Activated CD8-positive, alpha-beta T cell treated with anti-CD3 and anti-CD28 coated beads, Interleukin-2, amount 10 ng/mL, durations not matched to agents 7 days and 5 days (primary cell): ENCODE results near the gene THSD7A. TPM values are rescaled to one million over a fixed set of nuclear protein-coding genes. Genes with fewer than 3 reads are reported as not detected.

Source experiments
- ATAC-seq: fragments of 150-1000 bp; cut with Tn5 transposase; one replicate; pipeline ENCODE4 v1.10.0; 2021; ENCODE audit warnings: moderate library complexity
- CTCF ChIA-PET: fragments of 350-600 bp; sonication (Branson Sonifier 250); formaldehyde crosslinking; loops from one replicate; lab custom pipeline; 2021; ENCODE audit warnings: antibody characterized with exemption; lab: Charles Lee
- POLR2A ChIA-PET: fragments of 350-600 bp; sonication (Branson Sonifier 250); formaldehyde crosslinking; loops from one replicate; lab custom pipeline; 2021; ENCODE audit warnings: antibody characterized with exemption; lab: Charles Lee
- DNase-seq: peaks from one replicate; pipeline ENCODE4 v3.0.0-alpha.2; 2020
- H3K27ac Mint-ChIP-seq: one replicate; pipeline ENCODE4 v1.8.0; 2021; ENCODE audit warnings: mild to moderate bottlenecking, mixed read lengths
- H3K27me3 Mint-ChIP-seq: one replicate; pipeline ENCODE4 v1.8.0; 2021; ENCODE audit warnings: low read depth, mixed read lengths
- H3K36me3 Mint-ChIP-seq: one replicate; pipeline ENCODE4 v1.8.0; 2021; ENCODE audit warnings: low read depth, mixed read lengths
- H3K4me1 Mint-ChIP-seq: one replicate; pipeline ENCODE4 v1.8.0; 2021; ENCODE audit warnings: low read depth, mixed read lengths
- H3K4me3 Mint-ChIP-seq: one replicate; pipeline ENCODE4 v1.8.0; 2021; ENCODE audit warnings: mild to moderate bottlenecking, mixed read lengths
- H3K9me3 Mint-ChIP-seq: one replicate; pipeline ENCODE4 v1.8.0; 2022; ENCODE audit warnings: mixed read lengths; ENCODE audit not compliant: insufficient read depth
- total RNA-seq, 2 experiments: library from RNA; stranded (reverse); gene quantifications; one replicate each; pipeline ENCODE4 v1.2.3, GENCODE V29; 2021

THSD7A gene
- total RNA-seq, 2 experiments from 2014 or later = not detected

GRCh38 chr7:11767148-11767547 lies 64.8 kb downstream of the THSD7A start:
- ChIA-PET POLR2A (no interaction called here), CTCF (no interaction called here)

GRCh38 chr7:11760372-11760771 lies 71.6 kb downstream of the THSD7A start:
- no peaks in the 10 kb centered on the region for H3K36me3 Mint-ChIP-seq
- DNase-seq (no peak), ATAC-seq (no peak)
- POLR2A ChIA-PET = no interaction called here
- no peak overlapping the region for H3K4me3 Mint-ChIP-seq
- no peaks in the 10 kb centered on the region for H3K27me3 Mint-ChIP-seq
- no peaks in the 10 kb centered on the region for H3K4me1 Mint-ChIP-seq
- CTCF ChIA-PET = interaction anchor here (1.0 kb wide), 1 partner anchor 16 kb away, joined by 3 read pairs; no protein-coding TSS in a partner anchor
- H3K9me3 Mint-ChIP-seq = no peaks in the 10 kb centered on the region
- H3K27ac Mint-ChIP-seq = no peak overlapping the region

More at GRCh38 chr7:11767148-11767547, 64.8 kb downstream of the THSD7A start:
- Mint-ChIP-seq H3K27me3 (no peaks in the 10 kb centered on the region), H3K36me3 (no peaks in the 10 kb centered on the region), H3K27ac (no peak overlapping the region), H3K9me3 (no peaks in the 10 kb centered on the region), H3K4me1 (no peaks in the 10 kb centered on the region), H3K4me3 (no peak overlapping the region)
- DNase-seq (no peak), ATAC-seq (no peak)

- ATAC-seq (no peak), DNase-seq (no peak)
- no peaks in the 10 kb centered on the region for H3K4me1 Mint-ChIP-seq
- no peaks in the 10 kb centered on the region for H3K9me3 Mint-ChIP-seq
- ChIA-PET CTCF (no interaction called here), POLR2A (interaction anchor here (0.5 kb wide), 1 partner anchor 37 kb away, joined by 3 read pairs; no protein-coding TSS in a partner anchor)
- no peaks in the 10 kb centered on the region for H3K27me3 Mint-ChIP-seq
- H3K4me3 Mint-ChIP-seq = no peak overlapping the region
- H3K36me3 Mint-ChIP-seq = no peaks in the 10 kb centered on the region
- no peak overlapping the region for H3K27ac Mint-ChIP-seq
Observed at GRCh38 chr7:11758627-11759111, 73.3 kb downstream of the THSD7A start.

GRCh38 chr7:11757153-11757552 lies 74.8 kb downstream of the THSD7A start:
- ChIA-PET CTCF (no interaction called here), POLR2A (no interaction called here)
- no peak for ATAC-seq
- Mint-ChIP-seq H3K27ac (no peak overlapping the region), H3K36me3 (no peaks in the 10 kb centered on the region), H3K4me3 (no peak overlapping the region), H3K9me3 (no peaks in the 10 kb centered on the region), H3K4me1 (no peaks in the 10 kb centered on the region), H3K27me3 (no peaks in the 10 kb centered on the region)
- DNase-seq = no peak

GRCh38 chr7:11754933-11755332 lies 77.1 kb downstream of the THSD7A start:
- H3K9me3 Mint-ChIP-seq = no peaks in the 10 kb centered on the region
- H3K4me1 Mint-ChIP-seq = no peaks in the 10 kb centered on the region
- DNase-seq (no peak), ATAC-seq (no peak)
- no peaks in the 10 kb centered on the region for H3K27me3 Mint-ChIP-seq
- H3K36me3 Mint-ChIP-seq = no peaks in the 10 kb centered on the region
- H3K27ac Mint-ChIP-seq = no peak overlapping the region
- ChIA-PET POLR2A (no interaction called here), CTCF (no interaction called here)
- no peak overlapping the region for H3K4me3 Mint-ChIP-seq

GRCh38 chr7:11754123-11754522 lies 77.9 kb downstream of the THSD7A start:
- no peak for ATAC-seq
- CTCF ChIA-PET = no interaction called here
- Mint-ChIP-seq H3K9me3 (no peaks in the 10 kb centered on the region), H3K27me3 (no peaks in the 10 kb centered on the region), H3K4me1 (no peaks in the 10 kb centered on the region), H3K4me3 (no peak overlapping the region), H3K36me3 (no peaks in the 10 kb centered on the region), H3K27ac (no peak overlapping the region)
- DNase-seq = no peak
- POLR2A ChIA-PET = no interaction called here

- Mint-ChIP-seq H3K4me3 (no peak overlapping the region), H3K27ac (no peak overlapping the region), H3K4me1 (no peaks in the 10 kb centered on the region), H3K27me3 (no peaks in the 10 kb centered on the region), H3K9me3 (no peaks in the 10 kb centered on the region), H3K36me3 (no peaks in the 10 kb centered on the region)
- CTCF ChIA-PET = no interaction called here
- no peak for ATAC-seq
- POLR2A ChIA-PET = no interaction called here
- no peak for DNase-seq
Observed at GRCh38 chr7:11753433-11753832, 78.6 kb downstream of the THSD7A start.

- H3K36me3 Mint-ChIP-seq = no peaks in the 10 kb centered on the region
- POLR2A ChIA-PET = no interaction called here
- no peaks in the 10 kb centered on the region for H3K4me1 Mint-ChIP-seq
- DNase-seq = no peak
- H3K27me3 Mint-ChIP-seq = no peaks in the 10 kb centered on the region
- no peak overlapping the region for H3K4me3 Mint-ChIP-seq
- no peaks in the 10 kb centered on the region for H3K9me3 Mint-ChIP-seq
- ATAC-seq = no peak
- no peak overlapping the region for H3K27ac Mint-ChIP-seq
- CTCF ChIA-PET = no interaction called here
Observed at GRCh38 chr7:11751807-11752389, 80.1 kb downstream of the THSD7A start.

GRCh38 chr7:11751315-11751714 lies 80.7 kb downstream of the THSD7A start:
- Mint-ChIP-seq H3K27me3 (no peaks in the 10 kb centered on the region), H3K4me1 (no peaks in the 10 kb centered on the region), H3K27ac (no peak overlapping the region), H3K4me3 (no peak overlapping the region), H3K9me3 (no peaks in the 10 kb centered on the region), H3K36me3 (no peaks in the 10 kb centered on the region)
- POLR2A ChIA-PET = no interaction called here
- CTCF ChIA-PET = no interaction called here
- no peak for ATAC-seq
- no peak for DNase-seq

- ChIA-PET POLR2A (no interaction called here), CTCF (no interaction called here)
- Mint-ChIP-seq H3K4me3 (no peak overlapping the region), H3K27ac (no peak overlapping the region), H3K36me3 (no peaks in the 10 kb centered on the region), H3K9me3 (no peaks in the 10 kb centered on the region), H3K27me3 (no peaks in the 10 kb centered on the region), H3K4me1 (no peaks in the 10 kb centered on the region)
- no peak for DNase-seq
- no peak for ATAC-seq
Observed at GRCh38 chr7:11750191-11750590, 81.8 kb downstream of the THSD7A start.

GRCh38 chr7:11749629-11750028 lies 82.4 kb downstream of the THSD7A start:
- CTCF ChIA-PET = no interaction called here
- POLR2A ChIA-PET = no interaction called here
- H3K4me3 Mint-ChIP-seq = no peak overlapping the region
- no peak for ATAC-seq
- H3K36me3 Mint-ChIP-seq = no peaks in the 10 kb centered on the region
- no peaks in the 10 kb centered on the region for H3K27me3 Mint-ChIP-seq
- no peaks in the 10 kb centered on the region for H3K9me3 Mint-ChIP-seq
- H3K27ac Mint-ChIP-seq = no peak overlapping the region
- H3K4me1 Mint-ChIP-seq = no peaks in the 10 kb centered on the region
- DNase-seq = no peak

- Mint-ChIP-seq H3K9me3 (no peaks in the 10 kb centered on the region), H3K27ac (no peak overlapping the region), H3K4me1 (no peaks in the 10 kb centered on the region), H3K36me3 (no peaks in the 10 kb centered on the region), H3K4me3 (no peak overlapping the region), H3K27me3 (no peaks in the 10 kb centered on the region)
- no peak for ATAC-seq
- ChIA-PET CTCF (no interaction called here), POLR2A (no interaction called here)
- no peak for DNase-seq
Observed at GRCh38 chr7:11748884-11749283, 83.1 kb downstream of the THSD7A start.
